ENCODE results near the gene RBM3.

GRCh38 chrX:48617542-48618340 lies 43.5 kb downstream of the RBM3 start:
- TF ChIP-seq, protein P1, sequence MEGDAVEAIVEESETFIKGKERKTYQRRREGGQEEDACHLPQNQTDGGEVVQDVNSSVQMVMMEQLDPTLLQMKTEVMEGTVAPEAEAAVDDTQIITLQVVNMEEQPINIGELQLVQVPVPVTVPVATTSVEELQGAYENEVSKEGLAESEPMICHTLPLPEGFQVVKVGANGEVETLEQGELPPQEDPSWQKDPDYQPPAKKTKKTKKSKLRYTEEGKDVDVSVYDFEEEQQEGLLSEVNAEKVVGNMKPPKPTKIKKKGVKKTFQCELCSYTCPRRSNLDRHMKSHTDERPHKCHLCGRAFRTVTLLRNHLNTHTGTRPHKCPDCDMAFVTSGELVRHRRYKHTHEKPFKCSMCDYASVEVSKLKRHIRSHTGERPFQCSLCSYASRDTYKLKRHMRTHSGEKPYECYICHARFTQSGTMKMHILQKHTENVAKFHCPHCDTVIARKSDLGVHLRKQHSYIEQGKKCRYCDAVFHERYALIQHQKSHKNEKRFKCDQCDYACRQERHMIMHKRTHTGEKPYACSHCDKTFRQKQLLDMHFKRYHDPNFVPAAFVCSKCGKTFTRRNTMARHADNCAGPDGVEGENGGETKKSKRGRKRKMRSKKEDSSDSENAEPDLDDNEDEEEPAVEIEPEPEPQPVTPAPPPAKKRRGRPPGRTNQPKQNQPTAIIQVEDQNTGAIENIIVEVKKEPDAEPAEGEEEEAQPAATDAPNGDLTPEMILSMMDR (tag by site-specific recombination; IDR thresholded peaks at IDR 0.05) = no peak
- no peak for TF ChIP-seq ZNF211 (tag by site-specific recombination; IDR thresholded peaks at IDR 0.05; ENCODE audit: low read depth)
- TF ChIP-seq ZNF610 (tag by site-specific recombination; IDR thresholded peaks at IDR 0.05; ENCODE audit: borderline replicate concordance) = no peak
